Esophagus squamous epithelium (tissue), 4 donors: ENCODE measurements around the gene HAO2.

Source experiments
- POLR2A ChIP-seq, 4 donors: fragments of 450-650 bp; IDR thresholded peaks; one replicate each; pipeline ENCODE4 v1.6.1; 2017; ENCODE audit warnings: antibody characterized with exemption in 4 of 4, mild to moderate bottlenecking in 4 of 4, moderate library complexity in 3 of 4
- TF ChIP-seq, protein P1 (sequence below), 6 experiments: fragments of 450-650 bp in 4 of 6; fragments of 200-600 bp in 2 of 6; sonication (generic) in 2 of 6; IDR thresholded peaks; one replicate each; pipeline ENCODE4 v1.5.1; 2016 to 2019; ENCODE audit warnings: antibody characterized with exemption in 6 of 6, mild to moderate bottlenecking in 4 of 6, moderate library complexity in 4 of 6

DNA sequence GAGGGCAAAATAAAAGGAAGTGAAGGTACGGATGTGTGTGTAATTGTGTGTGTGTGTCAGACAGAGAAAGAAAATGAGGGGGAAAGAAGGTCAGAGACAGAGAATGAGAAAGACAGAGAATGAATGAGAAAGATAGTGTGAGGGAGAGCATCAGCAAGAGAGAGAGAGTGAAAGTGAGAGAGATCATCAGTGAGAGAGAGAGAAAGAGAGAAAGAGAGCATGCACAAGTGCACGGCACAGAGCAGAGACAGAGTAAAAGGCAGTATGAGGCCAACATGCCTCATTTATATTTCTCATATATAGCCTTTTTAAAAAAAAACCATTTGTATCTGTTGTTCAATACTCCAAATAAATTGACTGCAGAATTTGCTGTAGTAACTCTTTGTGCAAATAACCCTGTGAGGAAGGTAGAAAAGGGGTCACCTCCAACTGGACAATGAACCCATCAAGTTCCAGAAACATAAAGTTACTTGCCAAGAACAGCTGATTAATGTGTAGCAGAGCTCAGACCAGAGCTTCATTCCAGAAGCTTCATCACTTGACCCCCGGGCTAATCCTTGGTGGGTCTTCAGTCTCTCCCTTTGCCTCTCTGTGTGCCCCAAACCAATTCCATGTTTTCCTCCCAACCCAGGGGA is 47.5 kb downstream of the HAO2 start:
- TF ChIP-seq, protein P1, sequence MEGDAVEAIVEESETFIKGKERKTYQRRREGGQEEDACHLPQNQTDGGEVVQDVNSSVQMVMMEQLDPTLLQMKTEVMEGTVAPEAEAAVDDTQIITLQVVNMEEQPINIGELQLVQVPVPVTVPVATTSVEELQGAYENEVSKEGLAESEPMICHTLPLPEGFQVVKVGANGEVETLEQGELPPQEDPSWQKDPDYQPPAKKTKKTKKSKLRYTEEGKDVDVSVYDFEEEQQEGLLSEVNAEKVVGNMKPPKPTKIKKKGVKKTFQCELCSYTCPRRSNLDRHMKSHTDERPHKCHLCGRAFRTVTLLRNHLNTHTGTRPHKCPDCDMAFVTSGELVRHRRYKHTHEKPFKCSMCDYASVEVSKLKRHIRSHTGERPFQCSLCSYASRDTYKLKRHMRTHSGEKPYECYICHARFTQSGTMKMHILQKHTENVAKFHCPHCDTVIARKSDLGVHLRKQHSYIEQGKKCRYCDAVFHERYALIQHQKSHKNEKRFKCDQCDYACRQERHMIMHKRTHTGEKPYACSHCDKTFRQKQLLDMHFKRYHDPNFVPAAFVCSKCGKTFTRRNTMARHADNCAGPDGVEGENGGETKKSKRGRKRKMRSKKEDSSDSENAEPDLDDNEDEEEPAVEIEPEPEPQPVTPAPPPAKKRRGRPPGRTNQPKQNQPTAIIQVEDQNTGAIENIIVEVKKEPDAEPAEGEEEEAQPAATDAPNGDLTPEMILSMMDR (IDR thresholded peaks at IDR 0.05): no peak
- TF ChIP-seq POLR2A (IDR thresholded peaks at IDR 0.05): no peak
